NCI-H2196 (cell line): ENCODE data around the gene UBXN11.
"Not testable (repeated sequence)": the region's sequence is repeated elsewhere in the genome, so short reads cannot be mapped to it uniquely, and the experiment has no call there.

ENCODE experiments used
- DNase-seq: peaks from one replicate; lab custom pipeline; 2025; ENCODE audit not compliant: unreplicated experiment; lab: John Stamatoyannopoulos, UW

The UBXN11 gene

GRCh38 chr1:26307363-26307781 is 936 bp upstream of the UBXN11 start:
- no peak for DNase-seq

GRCh38 chr1:26305667-26306289 is 658 bp downstream of the UBXN11 start:
- no peak for DNase-seq

- DNase-seq = no peak
Observed at GRCh38 chr1:26302733-26303405, 3.6 kb downstream of the UBXN11 start.

- no peak for DNase-seq
Observed at GRCh38 chr1:26300578-26301275, 5.7 kb downstream of the UBXN11 start.

GRCh38 chr1:26297791-26298124 is 8.7 kb downstream of the UBXN11 start:
- DNase-seq = no peak

GRCh38 chr1:26297057-26297790 is 9.2 kb downstream of the UBXN11 start:
- DNase-seq = no peak

- DNase-seq = no peak
Observed at GRCh38 chr1:26296340-26297056, 9.9 kb downstream of the UBXN11 start.

GRCh38 chr1:26295194-26296138 is 11.0 kb downstream of the UBXN11 start:
- no peak for DNase-seq

- DNase-seq = no peak
Observed at GRCh38 chr1:26293911-26294463, 12.4 kb downstream of the UBXN11 start.

- not testable (repeated sequence) for DNase-seq
Observed at GRCh38 chr1:26292735-26293134, 13.7 kb downstream of the UBXN11 start.

- DNase-seq = no peak
Observed at GRCh38 chr1:26291939-26292338, 14.5 kb downstream of the UBXN11 start.

- DNase-seq = no peak
Observed at GRCh38 chr1:26291433-26291832, 15.0 kb downstream of the UBXN11 start.

GRCh38 chr1:26290882-26291261 is 15.6 kb downstream of the UBXN11 start:
- no peak for DNase-seq

GRCh38 chr1:26290122-26290881 is 16.1 kb downstream of the UBXN11 start:
- DNase-seq = no peak

- DNase-seq = no peak
Observed at GRCh38 chr1:26289158-26290059, 17.0 kb downstream of the UBXN11 start.

- DNase-seq = no peak
Observed at GRCh38 chr1:26288311-26288941, 18.0 kb downstream of the UBXN11 start.

- DNase-seq = no peak
Observed at GRCh38 chr1:26287811-26288210, 18.6 kb downstream of the UBXN11 start.
